ENCODE results near the gene VEPH1.
"Not testable (repeated sequence)": the region's sequence is repeated elsewhere in the genome, so short reads cannot be mapped to it uniquely, and the experiment has no call there.

The VEPH1 gene

DNA sequence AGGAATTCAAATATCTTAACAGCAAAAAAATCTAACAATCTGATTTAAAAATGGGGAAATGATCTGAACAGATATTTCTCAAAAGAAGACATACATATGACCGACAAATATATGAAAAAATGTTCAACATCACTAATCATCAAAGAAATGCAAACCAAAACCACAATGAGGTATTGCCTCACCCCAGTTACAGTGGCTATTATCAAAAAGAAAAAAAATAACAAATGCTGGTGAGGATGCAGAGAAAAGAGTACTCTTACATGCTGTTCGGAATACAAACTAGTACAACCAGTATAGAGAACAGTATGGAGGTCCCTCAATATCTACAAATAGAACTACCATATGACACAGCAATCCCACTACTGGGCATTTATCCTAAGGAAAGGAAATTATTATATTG lies 152.6 kb downstream of the VEPH1 start:
- not testable (repeated sequence) for DNase-seq (ENCODE audit: low spot score)

DNA sequence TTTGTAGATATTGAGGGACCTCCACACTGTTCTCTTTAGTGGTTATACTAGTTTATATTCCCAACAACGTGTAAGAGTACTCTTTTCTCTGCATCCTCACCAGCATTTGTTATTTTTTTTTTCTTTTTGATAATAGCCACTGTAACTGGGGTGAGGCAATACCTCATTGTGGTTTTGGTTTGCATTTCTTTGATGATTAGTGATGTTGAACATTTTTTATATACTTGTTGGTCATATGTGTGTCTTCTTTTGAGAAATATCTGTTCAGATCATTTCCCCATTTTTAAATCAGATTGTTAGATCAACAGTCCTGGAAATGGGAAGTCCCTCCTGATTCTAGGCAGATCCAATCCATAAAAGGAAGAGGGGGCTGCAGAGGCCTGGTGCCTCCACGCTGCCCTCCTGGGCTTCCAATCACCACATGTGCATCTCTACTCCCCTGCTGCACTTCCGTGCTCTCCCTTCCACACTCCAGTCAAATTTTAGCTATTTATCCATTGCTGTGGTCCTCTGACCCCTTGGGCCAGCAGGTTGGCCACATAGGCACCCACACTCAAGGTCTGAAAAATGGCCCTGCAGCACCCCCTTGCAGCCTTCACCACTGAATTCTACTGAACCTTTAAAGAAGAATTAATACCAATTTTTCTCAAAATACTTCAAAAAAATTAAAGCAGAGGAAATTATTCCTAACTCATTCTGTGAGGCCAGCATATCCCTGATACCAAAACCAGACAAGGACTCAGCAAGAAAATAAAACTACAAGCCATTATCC lies 154.7 kb downstream of the VEPH1 start:
- not testable (repeated sequence) for DNase-seq (ENCODE audit: low spot score)

DNA sequence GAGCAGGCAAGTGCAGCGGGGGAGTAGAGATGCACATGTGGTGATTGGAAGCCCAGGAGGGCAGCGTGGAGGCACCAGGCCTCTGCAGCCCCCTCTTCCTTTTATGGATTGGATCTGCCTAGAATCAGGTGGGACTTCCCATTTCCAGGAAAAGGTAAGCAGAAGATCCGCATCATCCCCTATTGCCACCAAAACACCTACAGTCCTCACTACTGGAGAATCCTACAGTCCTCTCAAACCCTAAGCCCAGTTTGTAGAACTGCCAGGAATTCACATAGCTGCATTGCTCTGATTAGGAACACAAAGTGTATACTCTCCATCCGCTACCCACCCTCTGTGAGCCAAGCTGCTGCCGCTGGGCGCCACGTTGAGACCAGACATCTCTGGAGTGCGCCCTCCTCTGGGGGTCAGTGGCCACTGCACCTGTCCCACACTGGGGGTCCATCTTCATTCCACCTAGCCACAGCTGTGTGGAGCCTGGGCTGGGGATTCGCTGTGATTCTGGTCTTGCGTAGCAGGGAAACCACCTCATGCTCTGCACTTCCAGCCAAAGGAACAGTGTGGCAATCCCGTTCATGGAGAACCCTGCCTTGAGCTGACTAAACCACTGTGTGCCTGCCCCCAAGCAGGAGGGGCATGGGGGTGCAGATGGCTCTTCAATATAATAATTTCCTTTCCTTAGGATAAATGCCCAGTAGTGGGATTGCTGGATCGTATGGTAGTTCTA lies 155.5 kb downstream of the VEPH1 start:
- no peak for DNase-seq (ENCODE audit: low spot score)

DNA sequence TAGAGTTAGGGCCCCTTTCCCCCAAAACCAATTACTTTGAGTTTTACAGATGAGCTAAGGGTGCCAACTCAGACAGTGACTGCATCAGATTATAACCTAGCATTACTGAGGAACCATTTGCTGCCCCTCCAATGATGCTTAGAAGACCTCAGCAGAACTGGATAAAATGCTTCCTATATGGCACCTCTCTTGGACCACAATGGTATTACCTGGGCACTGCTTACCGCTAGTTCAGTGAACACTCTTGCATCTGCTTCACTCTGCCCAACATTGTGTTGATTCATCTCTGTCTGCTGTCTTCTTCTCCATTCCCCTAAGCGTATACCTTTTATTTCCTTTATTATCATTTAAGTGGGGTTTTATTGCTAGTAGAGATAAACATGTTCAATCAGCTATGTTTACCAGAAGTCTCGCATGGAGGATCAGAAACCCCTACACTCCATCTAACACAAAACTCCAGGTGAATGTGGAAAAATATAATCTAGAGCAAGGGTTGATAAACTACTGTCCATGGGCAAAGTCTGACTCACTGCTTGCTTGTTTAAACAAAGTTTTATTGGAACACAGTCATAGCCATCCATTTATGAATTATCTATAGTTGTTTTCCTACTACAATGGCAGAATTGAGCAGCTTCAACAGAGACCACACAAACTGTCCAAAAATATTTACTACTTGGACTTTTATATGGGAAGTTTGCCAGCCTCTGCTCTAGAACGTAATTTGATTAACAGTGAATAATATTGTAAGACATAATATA lies 166.8 kb downstream of the VEPH1 start:
- no peak for DNase-seq (ENCODE audit: low spot score)

DNA sequence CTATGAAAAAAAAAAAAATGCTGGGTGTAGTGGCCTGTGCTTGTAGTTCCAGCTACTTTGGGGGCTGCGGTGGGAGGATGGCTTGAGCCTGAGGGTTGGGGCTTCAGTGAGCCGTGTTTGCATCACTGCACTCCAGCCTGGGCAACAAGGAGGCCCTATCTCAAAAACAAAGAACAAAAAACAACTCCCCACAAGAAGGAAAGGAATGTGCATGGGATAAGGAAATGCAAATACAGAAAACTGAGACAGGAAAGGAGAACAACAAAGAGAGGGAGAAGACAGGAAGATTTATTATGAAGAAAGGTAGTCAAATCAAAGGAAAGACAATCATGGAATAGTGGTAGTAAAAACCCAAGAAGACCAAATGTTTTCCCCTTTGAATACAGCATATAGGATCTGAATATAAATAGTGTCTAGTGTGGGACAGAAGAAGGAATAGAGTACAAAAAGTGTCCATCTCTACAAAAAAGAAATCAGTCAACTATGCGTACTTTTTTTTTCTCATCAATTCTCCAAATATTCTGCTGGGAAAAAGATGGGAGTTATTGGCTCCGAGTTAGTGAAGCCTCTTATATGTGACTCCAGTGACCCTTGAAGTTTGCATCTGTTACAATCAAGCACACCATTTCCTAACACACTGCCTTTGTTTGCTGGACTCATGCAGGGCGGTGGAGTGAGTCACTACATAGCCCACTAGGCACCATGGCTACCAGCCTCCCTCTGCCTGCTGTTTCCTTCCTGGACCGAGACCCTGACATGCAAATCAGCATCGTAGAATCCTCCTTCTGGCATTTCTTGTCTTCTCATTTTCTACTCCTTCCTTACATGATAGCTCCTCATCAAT lies 167.8 kb downstream of the VEPH1 start:
- DNase-seq (ENCODE audit: low spot score) = peak; percentile 75

DNA sequence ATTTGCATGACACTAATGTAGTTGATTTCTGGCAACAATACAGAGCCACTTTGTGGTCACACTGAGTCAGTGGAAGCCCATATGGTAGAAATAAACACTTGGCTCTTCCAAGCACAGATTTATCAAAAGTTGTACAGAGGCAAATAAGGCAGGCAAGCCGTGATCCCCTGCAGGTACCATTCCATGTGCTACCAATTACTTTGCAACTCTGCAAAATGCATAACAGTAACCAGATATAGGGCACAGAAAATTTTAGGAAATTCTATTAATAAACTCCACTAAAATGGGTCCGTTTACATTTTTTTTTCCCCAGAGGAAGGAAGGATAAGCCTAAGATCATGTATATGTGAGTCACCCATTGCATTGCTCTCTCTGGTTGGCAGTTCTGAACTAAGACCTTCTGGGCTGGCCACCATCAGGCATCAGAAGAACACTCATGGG lies 169.6 kb downstream of the VEPH1 start:
- DNase-seq (ENCODE audit: low spot score) = no peak

DNA sequence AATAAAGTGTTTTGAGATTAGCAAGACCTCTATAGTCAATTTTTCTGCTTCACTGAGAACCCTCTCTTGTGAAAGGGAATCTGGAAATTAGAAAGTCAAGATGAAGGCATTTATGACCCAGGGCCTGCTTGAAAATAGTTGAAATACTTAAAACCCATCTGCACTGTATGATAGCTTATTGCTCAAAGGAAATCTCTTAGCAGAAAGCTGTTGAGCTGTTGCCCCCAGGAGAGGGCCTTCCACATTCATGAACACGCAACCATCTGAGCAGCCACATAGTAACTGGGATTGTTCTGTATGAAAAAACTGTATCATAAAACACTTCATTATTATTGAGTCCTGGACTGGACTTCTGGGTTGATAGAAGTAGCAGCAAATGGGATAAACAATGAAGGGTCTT lies 173.0 kb downstream of the VEPH1 start:
- DNase-seq (ENCODE audit: low spot score) = no peak

DNA sequence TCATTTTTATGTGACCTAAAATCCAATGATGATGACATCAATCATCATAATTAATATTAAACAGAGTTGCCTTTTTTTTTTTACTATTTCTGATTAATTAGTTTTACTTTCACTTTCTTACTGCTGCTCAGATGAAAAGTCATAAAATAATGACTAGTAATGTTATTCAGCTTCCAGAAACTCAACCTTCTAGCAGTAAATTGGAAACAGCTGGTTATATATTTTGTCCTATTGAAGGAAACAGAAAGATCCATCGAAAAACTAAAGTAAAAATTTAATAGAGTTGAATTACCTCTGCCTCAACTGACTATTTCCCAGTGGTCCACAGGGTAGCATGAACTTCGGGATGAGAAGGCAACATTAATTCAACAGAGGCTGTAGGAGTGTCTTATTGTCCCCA lies 173.7 kb downstream of the VEPH1 start:
- no peak for DNase-seq (ENCODE audit: low spot score)

DNA sequence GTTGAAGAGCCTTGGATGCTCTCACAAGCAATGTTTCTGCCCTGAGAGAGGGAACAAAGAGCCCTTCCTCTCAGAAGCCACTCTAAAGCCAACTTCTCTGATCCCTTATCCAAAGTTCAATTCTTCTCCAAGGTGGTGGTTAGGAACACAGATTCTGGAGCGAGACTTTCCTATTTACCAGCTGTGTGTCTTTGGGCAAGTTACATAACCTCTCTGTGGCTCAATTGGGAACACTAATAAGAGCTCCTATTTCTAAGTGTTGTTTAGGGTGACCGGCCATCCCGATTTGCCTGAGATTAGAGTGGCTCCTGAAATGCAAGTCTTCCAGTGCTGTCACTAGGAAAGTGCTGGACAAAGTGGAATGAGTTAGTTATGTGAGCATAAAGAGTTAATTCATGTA lies 175.4 kb downstream of the VEPH1 start:
- no peak for DNase-seq (ENCODE audit: low spot score)

DNA sequence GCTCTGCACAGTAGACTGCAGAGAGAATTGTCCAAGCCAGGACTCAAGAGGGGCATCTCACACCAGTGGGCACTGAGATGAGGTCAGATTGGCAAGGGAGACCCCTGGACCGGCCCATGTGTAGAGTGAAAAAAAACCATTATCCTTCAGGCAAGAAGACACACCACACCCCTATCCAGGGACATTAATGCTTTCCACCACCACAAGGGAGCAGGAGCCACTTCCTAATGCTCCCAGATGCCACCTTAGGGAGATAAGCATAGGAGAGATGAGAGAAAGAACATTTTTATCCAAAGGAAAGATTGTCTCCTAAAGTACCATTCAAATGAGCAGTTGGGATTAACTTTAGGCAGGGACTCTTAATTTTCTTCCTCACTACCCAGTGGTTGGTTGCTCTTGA lies 176.2 kb downstream of the VEPH1 start:
- no peak for DNase-seq (ENCODE audit: low spot score)

DNA sequence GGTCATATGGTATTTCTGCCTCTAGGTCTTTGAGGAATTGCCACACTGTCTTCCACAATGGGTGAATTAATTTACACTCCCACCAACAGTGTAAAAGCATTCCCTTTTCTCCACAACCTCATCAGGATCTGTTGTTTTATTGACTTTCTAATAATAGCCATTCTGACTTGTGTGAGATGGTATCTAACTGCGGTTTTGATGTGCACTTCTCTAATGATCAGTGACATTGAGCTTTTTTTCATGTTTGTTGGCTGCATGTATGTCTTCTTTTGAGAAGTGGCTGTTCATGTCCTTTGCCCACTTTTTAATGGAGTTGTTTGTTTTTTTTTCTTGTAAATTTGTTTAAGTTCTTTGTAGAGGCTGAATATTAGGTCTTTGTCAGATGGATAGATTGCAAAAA lies 178.3 kb downstream of the VEPH1 start:
- not testable (repeated sequence) for DNase-seq (ENCODE audit: low spot score)

DNA sequence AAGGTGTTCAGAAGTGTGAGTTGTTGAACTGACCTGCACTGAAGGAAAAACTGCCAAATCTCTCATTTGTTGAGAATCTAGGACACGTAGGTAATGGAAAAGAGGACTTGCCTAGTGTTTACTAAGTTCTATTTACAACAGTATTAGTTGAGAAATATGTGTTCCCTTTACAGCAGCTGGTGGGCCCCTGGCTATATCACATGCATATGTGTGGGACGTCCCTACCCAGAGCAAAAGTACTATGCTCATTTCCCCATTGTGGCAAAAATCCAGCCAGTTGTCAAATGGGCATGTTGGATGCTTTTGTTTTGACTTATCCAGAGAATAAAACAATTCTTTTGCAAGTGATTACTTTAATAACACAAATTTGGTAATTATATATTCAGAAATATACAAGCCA lies 179.9 kb downstream of the VEPH1 start:
- DNase-seq (ENCODE audit: low spot score) = no peak

DNA sequence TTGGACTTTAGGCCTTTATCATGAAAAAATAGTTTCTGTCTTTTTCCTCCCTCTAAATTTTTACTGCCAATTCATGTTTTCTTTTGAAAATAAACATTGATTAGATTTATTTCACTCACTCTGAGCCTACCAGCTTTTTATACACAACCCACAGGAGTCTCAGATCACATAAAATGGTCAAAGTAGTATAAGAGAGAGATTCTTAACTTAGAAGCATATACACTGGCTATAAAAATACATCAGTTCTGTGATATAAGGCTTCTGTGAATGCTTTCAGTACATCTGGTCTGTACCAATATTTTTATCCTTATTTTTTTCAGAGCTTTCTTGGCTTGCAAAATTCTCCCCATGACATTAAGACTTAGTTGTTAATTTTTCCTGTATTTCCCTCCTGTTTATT lies 183.5 kb downstream of the VEPH1 start:
- no peak for DNase-seq (ENCODE audit: low spot score)

DNA sequence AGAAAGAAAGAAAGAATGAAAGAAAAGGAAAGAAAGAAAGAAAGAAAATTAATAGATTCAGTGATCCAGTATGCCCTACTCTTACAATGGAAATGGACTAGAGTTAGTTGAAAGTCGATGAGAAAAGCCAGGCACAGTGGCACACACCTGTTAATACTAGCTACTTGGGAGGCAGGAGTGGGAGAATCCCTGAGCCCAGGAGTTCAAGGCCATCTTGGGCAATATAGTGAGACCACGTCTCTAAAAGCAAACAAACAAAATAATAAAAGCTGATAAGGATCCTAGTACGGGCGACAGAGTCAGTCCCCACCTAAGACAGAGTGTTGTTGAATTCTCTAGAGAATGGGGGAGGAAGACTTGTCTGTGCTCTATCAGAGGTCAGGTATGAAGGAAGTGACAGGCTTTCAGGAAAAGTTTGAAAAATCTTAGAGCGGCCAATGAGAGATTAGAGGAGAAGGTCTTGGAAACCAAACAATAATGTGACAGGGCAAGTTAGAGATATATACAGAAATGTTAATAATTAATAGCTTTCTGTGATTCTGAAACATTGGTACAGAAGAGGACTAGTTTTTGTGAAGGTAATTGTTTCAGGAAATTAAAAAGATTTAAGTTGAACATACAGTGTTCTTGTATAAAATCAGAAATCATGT lies 184.5 kb downstream of the VEPH1 start:
- no peak for DNase-seq (ENCODE audit: low spot score)

DNA sequence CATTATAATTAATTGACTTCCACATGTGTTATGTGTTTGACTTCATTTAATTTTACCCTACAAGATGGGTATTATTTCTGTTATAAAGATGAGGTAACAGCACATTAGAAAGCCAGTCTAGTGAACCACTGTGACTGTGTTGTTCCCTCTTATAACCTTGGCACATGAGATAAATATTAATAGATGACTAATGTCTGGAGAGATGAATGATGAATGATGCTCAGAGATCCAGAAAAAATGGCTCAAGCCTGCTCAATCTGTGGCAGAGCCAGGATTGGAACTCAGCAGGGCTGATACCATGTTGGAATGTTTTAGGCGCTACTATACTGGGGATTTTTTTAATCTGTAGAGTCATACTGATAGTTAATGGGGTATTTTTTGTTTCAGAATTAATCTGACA lies 185.3 kb downstream of the VEPH1 start:
- DNase-seq (ENCODE audit: low spot score) = no peak

DNA sequence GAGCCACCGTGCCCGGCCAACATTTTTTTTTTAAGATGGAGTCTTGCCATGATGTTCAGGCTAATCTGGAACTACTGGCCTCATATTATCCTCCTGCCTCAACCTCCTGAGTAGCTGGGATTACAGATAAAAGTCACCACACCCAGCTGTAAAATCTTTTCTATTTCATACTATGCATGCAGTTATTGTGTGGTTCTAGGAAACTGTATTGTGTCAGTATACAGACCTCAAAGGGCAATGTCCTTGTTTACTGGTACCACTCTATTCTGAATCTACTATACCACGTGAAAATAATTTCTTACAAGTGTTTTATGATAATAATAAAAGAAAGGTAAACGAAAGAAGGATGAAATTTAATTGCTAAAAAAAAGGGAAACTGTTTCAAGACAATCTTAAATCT lies 190.0 kb downstream of the VEPH1 start:
- no peak for DNase-seq (ENCODE audit: low spot score)

DNA sequence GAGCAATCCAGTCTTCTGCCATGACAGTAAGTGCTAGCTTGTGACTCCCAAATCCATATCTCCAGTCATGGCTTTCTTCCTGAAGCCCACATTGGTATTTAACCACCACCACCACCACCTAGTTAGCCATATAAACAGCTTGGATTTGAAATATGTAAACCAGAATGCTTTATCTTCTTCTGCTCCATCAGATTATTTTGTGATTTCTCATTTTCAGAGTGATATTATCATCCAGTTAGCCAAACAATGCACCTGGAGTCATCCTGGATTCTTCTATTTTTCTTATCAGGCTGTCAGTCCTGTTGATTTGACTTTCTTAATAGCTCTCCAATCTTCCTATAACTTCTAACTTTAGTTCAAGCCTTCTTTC lies 190.9 kb downstream of the VEPH1 start:
- no peak for DNase-seq (ENCODE audit: low spot score)

DNA sequence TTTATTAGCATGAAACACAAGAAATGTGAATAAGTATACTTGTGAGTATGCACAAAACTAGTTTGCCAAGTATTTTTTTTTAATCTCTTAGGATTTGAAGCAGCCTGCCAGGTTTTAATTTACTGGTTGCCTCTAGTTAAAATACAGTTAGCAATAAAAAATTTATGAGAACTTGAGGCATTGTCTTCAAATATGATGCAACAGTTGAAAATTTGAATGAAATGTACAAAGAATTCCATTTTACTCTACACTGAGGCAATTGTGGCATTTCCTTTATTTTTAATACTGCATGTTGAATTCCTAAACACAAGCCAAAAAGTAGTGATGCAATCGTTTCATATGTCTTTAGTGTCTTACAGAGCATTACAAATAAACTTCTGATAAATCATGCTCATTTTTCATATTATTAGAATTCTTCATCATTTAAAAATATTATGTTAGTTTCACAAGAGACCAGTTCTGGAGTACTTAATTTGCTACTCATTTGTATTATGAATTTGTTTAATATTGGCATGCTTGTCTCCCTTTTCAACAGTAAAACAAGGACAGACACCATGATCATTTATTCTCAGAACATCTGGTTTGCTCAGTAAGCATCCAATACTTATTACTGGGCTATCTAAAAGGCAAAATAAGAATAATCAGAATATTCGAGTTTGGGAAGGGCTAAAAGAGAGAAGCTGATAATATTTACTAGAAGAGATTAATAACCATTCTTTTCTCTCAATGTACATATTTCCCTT lies 191.4 kb downstream of the VEPH1 start:
- no peak for DNase-seq (ENCODE audit: low spot score)

DNA sequence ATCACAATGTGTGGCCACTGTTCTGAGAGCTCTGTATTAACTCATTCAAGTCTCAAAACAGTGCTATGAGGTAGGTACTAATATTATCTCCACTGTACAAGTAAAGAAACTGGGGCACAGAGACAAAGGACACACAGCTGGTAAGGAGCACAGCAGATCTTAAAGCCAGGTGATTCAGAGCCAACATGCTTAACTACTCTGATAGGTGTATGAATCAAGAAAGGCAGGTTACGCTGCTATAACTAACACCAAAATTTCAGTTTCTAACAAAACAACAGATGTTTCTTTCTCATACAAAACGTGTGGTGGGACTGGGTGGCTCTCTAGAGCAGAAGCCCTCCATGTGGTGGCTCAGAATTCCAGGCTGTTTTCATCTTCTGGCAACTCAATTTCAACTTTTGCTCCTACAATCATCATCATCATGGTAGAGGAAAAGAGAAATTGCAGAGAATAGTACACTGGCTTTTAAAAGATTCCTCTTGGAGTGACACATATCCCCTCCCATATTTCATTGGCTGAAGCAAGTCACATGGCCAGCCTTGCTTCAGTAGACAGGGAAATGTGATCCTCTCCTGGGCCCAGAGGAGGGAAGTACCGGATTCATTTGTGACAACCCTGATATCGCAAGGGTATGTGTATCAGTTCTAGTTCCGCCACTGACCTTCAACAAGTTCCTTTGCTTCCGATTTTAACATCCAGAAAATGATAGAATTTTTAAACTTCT lies 192.7 kb downstream of the VEPH1 start:
- no peak for DNase-seq (ENCODE audit: low spot score)

DNA sequence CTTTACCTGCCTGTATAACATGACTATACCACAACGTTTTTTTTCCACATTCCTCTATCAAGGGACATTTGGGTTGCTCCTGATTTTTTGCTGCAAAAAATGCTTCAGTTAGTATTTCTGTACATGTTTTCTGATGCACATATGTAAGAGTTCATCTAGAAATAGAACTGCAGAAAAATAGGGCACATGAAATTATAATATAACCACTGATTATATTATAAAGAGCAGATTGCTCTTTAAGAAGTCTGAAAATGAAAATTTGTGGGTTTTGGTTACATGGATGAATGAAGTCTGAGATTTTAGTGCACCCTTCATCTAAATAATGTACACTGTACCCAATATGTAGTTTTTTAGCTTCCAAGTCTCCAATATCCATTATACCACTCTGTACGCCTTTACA lies 196.7 kb downstream of the VEPH1 start:
- DNase-seq (ENCODE audit: low spot score) = no peak

All from pons (tissue), 1 donor.